GM23338 (cell line): ENCODE results near the gene SPRR2B. TPM values are rescaled to one million over a fixed set of nuclear protein-coding genes. Genes with fewer than 3 reads are reported as not detected.
A peak's percentile ranks its signal among the peaks of the same experiment; 100 is the strongest.
"Not testable (repeated sequence)": the region's sequence is repeated elsewhere in the genome, so short reads cannot be mapped to it uniquely, and the experiment has no call there.

ENCODE experiments used
- ATAC-seq: fragments of 200-7000 bp; cut with Tn5 transposase; 3 replicates; pipeline ENCODE4 v1.9.1; 2020
- DNase-seq: peaks from one replicate; pipeline ENCODE4 v3.0.0-alpha.2; 2015; ENCODE audit warnings: low spot score
- H2AFZ ChIP-seq: fragments of 200-600 bp; sonication (generic); 2 replicates; pipeline ENCODE4 v1.8.0; 2016; ENCODE audit warnings: antibody characterized with exemption, mild to moderate bottlenecking, moderate library complexity
- H3F3A ChIP-seq: fragments of 200-600 bp; sonication (generic); replicated peaks from 2 replicates; pipeline ENCODE4 v1.8.0; 2017; ENCODE audit warnings: antibody characterized with exemption, mixed run types, low read depth
- H3K27ac ChIP-seq: fragments of 200-600 bp; sonication (generic); 2 replicates; pipeline ENCODE4 v1.6.1; 2016; ENCODE audit warnings: low read depth
- H3K27me3 ChIP-seq: fragments of 200-600 bp; sonication (generic); 2 replicates; pipeline ENCODE4 v1.8.0; 2016; ENCODE audit warnings: mild to moderate bottlenecking, mixed run types, moderate library complexity; ENCODE audit not compliant: insufficient read depth
- H3K36me3 ChIP-seq: fragments of 200-600 bp; sonication (generic); 2 replicates; pipeline ENCODE4 v1.8.0; 2016; ENCODE audit warnings: mild to moderate bottlenecking; ENCODE audit not compliant: insufficient read depth
- H3K4me1 ChIP-seq: fragments of 200-600 bp; sonication (generic); 2 replicates; pipeline ENCODE4 v1.8.0; 2016; ENCODE audit warnings: mild to moderate bottlenecking, moderate library complexity; ENCODE audit not compliant: insufficient read depth
- H3K4me2 ChIP-seq: fragments of 200-600 bp; sonication (generic); 2 replicates; pipeline ENCODE4 v1.7.1; 2017; ENCODE audit warnings: mixed run types
- H3K4me3 ChIP-seq: fragments of 200-600 bp; sonication (generic); 2 replicates; pipeline ENCODE4 v1.6.1; 2016; ENCODE audit warnings: mixed run types
- H3K79me2 ChIP-seq: fragments of 200-600 bp; sonication (generic); replicated peaks from 2 replicates; pipeline ENCODE4 v1.8.0; 2017; ENCODE audit warnings: mild to moderate bottlenecking; ENCODE audit not compliant: insufficient read depth
- H3K9me2 ChIP-seq: fragments of 200-600 bp; sonication (generic); 2 replicates; pipeline ENCODE4 v1.8.0; 2017; ENCODE audit not compliant: insufficient read depth
- H4K20me1 ChIP-seq: fragments of 200-600 bp; sonication (generic); replicated peaks from 2 replicates; pipeline ENCODE4 v1.8.0; 2017; ENCODE audit warnings: mild to moderate bottlenecking; ENCODE audit not compliant: insufficient read depth
- H3K27ac Mint-ChIP-seq: 2 replicates; pipeline ENCODE4 v1.8.0; 2020; ENCODE audit warnings: inconsistent platforms, mild to moderate bottlenecking, moderate library complexity, mixed read lengths
- H3K27me3 Mint-ChIP-seq: 3 replicates; pipeline ENCODE4 v1.8.0; 2022; ENCODE audit warnings: low read depth, mild to moderate bottlenecking, moderate library complexity, mixed read lengths, inconsistent platforms; ENCODE audit not compliant: insufficient read depth, poor library complexity
- H3K36me3 Mint-ChIP-seq: 3 replicates; pipeline ENCODE4 v1.8.0; 2021; ENCODE audit warnings: low read depth, mild to moderate bottlenecking, inconsistent platforms, moderate library complexity, mixed read lengths
- H3K4me1 Mint-ChIP-seq: 3 replicates; pipeline ENCODE4 v1.8.0; 2020; ENCODE audit warnings: mild to moderate bottlenecking, inconsistent platforms, mixed read lengths
- H3K4me3 Mint-ChIP-seq: 3 replicates; pipeline ENCODE4 v1.8.0; 2021; ENCODE audit warnings: moderate library complexity, mild to moderate bottlenecking, inconsistent platforms, mixed read lengths
- H3K9me3 Mint-ChIP-seq: 3 replicates; pipeline ENCODE4 v1.8.0; 2020; ENCODE audit warnings: moderate library complexity, mild to moderate bottlenecking, inconsistent platforms, mixed read lengths
- NANOG ChIP-seq: IDR thresholded peaks from 2 replicates; pipeline ENCODE4 v1.6.1; 2016; ENCODE audit warnings: antibody characterized with exemption, borderline replicate concordance
- polyA plus RNA-seq: library from polyadenylated mRNA; unstranded; fragments of >200 nt; fragmentation: Nextera tagmentation; extraction: Ambion mirVana; gene quantifications from 2 replicates; pipeline ENCODE4 v1.2.1, GENCODE V29; 2016
- total RNA-seq: library from RNA; depleted of rRNA; stranded (reverse); fragments of >200 nt; shearing (Covaris generic); gene quantifications from 2 replicates; pipeline ENCODE4 v1.2.3, GENCODE V29; 2014
- TF ChIP-seq, protein P1 (sequence below): fragments of 250-450 bp; sonication (Bioruptor Pico); IDR thresholded peaks from 2 replicates; pipeline ENCODE4 v1.5.0; 2020; ENCODE audit warnings: mild to moderate bottlenecking, moderate library complexity

SPRR2B gene
- total and polyA plus RNA-seq, 2 experiments from 2014 or later = not detected

DNA sequence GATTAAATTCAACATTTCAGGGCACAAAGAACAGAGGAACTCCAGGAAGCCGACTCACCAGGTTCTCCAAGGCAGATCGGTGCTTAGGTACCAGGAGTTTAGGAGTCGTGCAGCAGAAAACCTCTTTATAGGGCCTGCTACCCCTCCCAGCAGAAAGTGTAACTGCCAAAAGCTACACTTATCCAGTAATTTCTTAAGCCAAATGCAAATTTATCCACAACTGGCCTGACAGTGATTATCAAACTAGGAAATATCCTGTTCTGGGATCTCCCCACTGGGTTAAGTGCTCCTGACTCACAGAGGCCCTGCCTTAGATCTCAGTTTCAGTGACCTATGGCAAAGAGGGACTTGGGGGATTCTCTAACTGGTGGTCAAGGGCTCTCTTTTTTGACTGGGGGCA, 42.0 kb upstream of the SPRR2B start, which contains the start of gene SPRR2F:
Gene SPRR2F, minus strand, starts transcription at position 101 of the 400 bp plus-strand sequence. CDS start 783 bp downstream, outside the sequence.
- ATAC-seq (no peak), DNase-seq (no peak)
- H3K36me3 ChIP-seq = no peaks in the 10 kb centered on the region
- Mint-ChIP-seq H3K4me3 (no peak within 1 kb of the TSS), H3K36me3 (peaks cover 3% of the 10 kb centered on the region; the same call in 1 of the 3 replicates), H3K4me1 (peaks cover 12% of the 10 kb centered on the region), H3K27ac (no peak within 1 kb of the TSS; the same call in 1 of the 2 replicates), H3K9me3 (peaks cover 3% of the 10 kb centered on the region), H3K27me3 (peaks cover 2% of the 10 kb centered on the region)
- no peaks in the 10 kb centered on the region for H3F3A ChIP-seq
- no peaks in the 10 kb centered on the region for H3K27me3 ChIP-seq
- no peak within 1 kb of the TSS for H3K27ac ChIP-seq
- no peaks in the 10 kb centered on the region for H3K4me1 ChIP-seq
- H3K4me3 ChIP-seq = no peak within 1 kb of the TSS
- H2AFZ ChIP-seq = peak within 1 kb of the TSS; percentile 90; the same call in 1 of the 2 replicates
- no peaks in the 10 kb centered on the region for H4K20me1 ChIP-seq
- TF ChIP-seq NANOG = no peak
- TF ChIP-seq, protein P1, sequence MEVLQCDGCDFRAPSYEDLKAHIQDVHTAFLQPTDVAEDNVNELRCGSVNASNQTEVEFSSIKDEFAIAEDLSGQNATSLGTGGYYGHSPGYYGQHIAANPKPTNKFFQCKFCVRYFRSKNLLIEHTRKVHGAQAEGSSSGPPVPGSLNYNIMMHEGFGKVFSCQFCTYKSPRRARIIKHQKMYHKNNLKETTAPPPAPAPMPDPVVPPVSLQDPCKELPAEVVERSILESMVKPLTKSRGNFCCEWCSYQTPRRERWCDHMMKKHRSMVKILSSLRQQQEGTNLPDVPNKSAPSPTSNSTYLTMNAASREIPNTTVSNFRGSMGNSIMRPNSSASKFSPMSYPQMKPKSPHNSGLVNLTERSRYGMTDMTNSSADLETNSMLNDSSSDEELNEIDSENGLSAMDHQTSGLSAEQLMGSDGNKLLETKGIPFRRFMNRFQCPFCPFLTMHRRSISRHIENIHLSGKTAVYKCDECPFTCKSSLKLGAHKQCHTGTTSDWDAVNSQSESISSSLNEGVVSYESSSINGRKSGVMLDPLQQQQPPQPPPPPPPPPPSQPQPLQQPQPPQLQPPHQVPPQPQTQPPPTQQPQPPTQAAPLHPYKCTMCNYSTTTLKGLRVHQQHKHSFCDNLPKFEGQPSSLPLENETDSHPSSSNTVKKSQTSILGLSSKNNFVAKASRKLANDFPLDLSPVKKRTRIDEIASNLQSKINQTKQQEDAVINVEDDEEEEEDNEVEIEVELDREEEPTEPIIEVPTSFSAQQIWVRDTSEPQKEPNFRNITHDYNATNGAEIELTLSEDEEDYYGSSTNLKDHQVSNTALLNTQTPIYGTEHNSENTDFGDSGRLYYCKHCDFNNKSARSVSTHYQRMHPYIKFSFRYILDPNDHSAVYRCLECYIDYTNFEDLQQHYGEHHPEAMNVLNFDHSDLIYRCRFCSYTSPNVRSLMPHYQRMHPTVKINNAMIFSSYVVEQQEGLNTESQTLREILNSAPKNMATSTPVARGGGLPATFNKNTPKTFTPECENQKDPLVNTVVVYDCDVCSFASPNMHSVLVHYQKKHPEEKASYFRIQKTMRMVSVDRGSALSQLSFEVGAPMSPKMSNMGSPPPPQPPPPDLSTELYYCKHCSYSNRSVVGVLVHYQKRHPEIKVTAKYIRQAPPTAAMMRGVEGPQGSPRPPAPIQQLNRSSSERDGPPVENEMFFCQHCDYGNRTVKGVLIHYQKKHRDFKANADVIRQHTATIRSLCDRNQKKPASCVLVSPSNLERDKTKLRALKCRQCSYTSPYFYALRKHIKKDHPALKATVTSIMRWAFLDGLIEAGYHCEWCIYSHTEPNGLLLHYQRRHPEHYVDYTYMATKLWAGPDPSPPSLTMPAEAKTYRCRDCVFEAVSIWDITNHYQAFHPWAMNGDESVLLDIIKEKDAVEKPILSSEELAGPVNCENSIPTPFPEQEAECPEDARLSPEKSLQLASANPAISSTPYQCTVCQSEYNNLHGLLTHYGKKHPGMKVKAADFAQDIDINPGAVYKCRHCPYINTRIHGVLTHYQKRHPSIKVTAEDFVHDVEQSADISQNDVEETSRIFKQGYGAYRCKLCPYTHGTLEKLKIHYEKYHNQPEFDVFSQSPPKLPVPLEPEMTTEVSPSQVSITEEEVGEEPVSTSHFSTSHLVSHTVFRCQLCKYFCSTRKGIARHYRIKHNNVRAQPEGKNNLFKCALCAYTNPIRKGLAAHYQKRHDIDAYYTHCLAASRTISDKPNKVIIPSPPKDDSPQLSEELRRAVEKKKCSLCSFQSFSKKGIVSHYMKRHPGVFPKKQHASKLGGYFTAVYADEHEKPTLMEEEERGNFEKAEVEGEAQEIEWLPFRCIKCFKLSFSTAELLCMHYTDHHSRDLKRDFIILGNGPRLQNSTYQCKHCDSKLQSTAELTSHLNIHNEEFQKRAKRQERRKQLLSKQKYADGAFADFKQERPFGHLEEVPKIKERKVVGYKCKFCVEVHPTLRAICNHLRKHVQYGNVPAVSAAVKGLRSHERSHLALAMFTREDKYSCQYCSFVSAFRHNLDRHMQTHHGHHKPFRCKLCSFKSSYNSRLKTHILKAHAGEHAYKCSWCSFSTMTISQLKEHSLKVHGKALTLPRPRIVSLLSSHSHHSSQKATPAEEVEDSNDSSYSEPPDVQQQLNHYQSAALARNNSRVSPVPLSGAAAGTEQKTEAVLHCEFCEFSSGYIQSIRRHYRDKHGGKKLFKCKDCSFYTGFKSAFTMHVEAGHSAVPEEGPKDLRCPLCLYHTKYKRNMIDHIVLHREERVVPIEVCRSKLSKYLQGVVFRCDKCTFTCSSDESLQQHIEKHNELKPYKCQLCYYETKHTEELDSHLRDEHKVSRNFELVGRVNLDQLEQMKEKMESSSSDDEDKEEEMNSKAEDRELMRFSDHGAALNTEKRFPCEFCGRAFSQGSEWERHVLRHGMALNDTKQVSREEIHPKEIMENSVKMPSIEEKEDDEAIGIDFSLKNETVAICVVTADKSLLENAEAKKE (CRISPR knock-in tag) = no peak
- H3K9me2 ChIP-seq = no peaks in the 10 kb centered on the region; the same call in 1 of the 2 replicates
- H3K79me2 ChIP-seq = no peaks in the 10 kb centered on the region
- no peak within 1 kb of the TSS for H3K4me2 ChIP-seq

DNA sequence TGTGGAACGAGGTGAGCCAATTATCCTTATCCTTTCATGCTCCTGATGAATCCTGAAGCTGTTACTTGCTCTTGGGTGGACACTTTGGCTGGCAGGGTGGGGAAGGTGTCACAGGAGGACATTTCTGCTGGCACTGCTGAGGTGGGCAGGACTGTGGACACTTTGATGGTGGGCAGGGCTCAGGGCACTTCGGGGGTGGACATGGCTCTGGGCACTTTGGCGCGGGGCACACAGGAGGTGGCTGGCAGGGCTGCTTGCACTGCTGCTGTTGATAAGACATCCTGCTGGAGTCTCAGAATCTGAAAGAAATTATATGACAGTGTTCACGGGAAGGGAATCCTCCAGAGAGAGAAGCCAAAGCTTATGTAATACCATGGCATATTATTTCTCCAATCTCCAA, 41.0 kb upstream of the SPRR2B start:
- H3K36me3 Mint-ChIP-seq, H3K27ac Mint-ChIP-seq, H3K27me3 Mint-ChIP-seq, H3K4me1 ChIP-seq, H3F3A ChIP-seq, DNase-seq, H3K4me3 Mint-ChIP-seq, H3K4me3 ChIP-seq, H2AFZ ChIP-seq, H3K9me2 ChIP-seq, H3K79me2 ChIP-seq, H3K4me2 ChIP-seq, H3K27ac ChIP-seq, ATAC-seq, H3K36me3 ChIP-seq, H3K27me3 ChIP-seq, H4K20me1 ChIP-seq: not testable (repeated sequence)
- H3K4me1 Mint-ChIP-seq = peaks cover 12% of the 10 kb centered on the region
- H3K9me3 Mint-ChIP-seq = peaks cover 12% of the 10 kb centered on the region
